ENCODE results near the gene TIGD3.

The TIGD3 gene

GRCh38 chr11:65354265-65355012 lies at the start of gene TIGD3:
TSS of gene TIGD3 (plus strand) at chr11:65354751. CDS start at chr11:65355809, 1,058 bp downstream.
- peak; percentile 98 for DNase-seq (ENCODE audit: low read depth)

GRCh38 chr11:65305501-65306268 lies 48.9 kb upstream of the TIGD3 start:
- DNase-seq (ENCODE audit: low read depth): no peak

- DNase-seq (ENCODE audit: low read depth): no peak
Observed at GRCh38 chr11:65307298-65308229, 47.0 kb upstream of the TIGD3 start.

GRCh38 chr11:65308281-65308891 lies 46.2 kb upstream of the TIGD3 start:
- no peak for DNase-seq (ENCODE audit: low read depth)

GRCh38 chr11:65309006-65309405 lies 45.5 kb upstream of the TIGD3 start:
- no peak for DNase-seq (ENCODE audit: low read depth)

GRCh38 chr11:65310215-65310614 lies 44.3 kb upstream of the TIGD3 start:
- DNase-seq (ENCODE audit: low read depth): no peak

- no peak for DNase-seq (ENCODE audit: low read depth)
Observed at GRCh38 chr11:65310736-65311135, 43.8 kb upstream of the TIGD3 start.

GRCh38 chr11:65311170-65311678 lies 43.3 kb upstream of the TIGD3 start:
- no peak for DNase-seq (ENCODE audit: low read depth)

GRCh38 chr11:65314501-65315203 lies 39.9 kb upstream of the TIGD3 start, which contains the start of gene CDC42EP2:
TSS of gene CDC42EP2 (plus strand) at chr11:65314866. CDS start at chr11:65320899, 6,033 bp downstream.
- DNase-seq (ENCODE audit: low read depth): peak; percentile 66

- peak; percentile 75 for DNase-seq (ENCODE audit: low read depth)
Observed at GRCh38 chr11:65315204-65315865, 39.2 kb upstream of the TIGD3 start.

GRCh38 chr11:65315866-65316226 lies 38.7 kb upstream of the TIGD3 start:
- DNase-seq (ENCODE audit: low read depth): no peak

GRCh38 chr11:65316227-65317024 lies 38.1 kb upstream of the TIGD3 start:
- no peak for DNase-seq (ENCODE audit: low read depth)

GRCh38 chr11:65317025-65317786 lies 37.3 kb upstream of the TIGD3 start:
- DNase-seq (ENCODE audit: low read depth): no peak

- DNase-seq (ENCODE audit: low read depth): no peak
Observed at GRCh38 chr11:65320386-65321075, 34.0 kb upstream of the TIGD3 start.

- DNase-seq (ENCODE audit: low read depth): no peak
Observed at GRCh38 chr11:65321076-65321475, 33.5 kb upstream of the TIGD3 start.

- no peak for DNase-seq (ENCODE audit: low read depth)
Observed at GRCh38 chr11:65321828-65322485, 32.6 kb upstream of the TIGD3 start.

GRCh38 chr11:65323813-65324212 lies 30.7 kb upstream of the TIGD3 start:
- no peak for DNase-seq (ENCODE audit: low read depth)

- no peak for DNase-seq (ENCODE audit: low read depth)
Observed at GRCh38 chr11:65325435-65325834, 29.1 kb upstream of the TIGD3 start.
